NCI-H1417 (cell line): ENCODE measurements around the gene PIK3R2.
"Not testable (repeated sequence)": the region's sequence is repeated elsewhere in the genome, so short reads cannot be mapped to it uniquely, and the experiment has no call there.

Experiments
- DNase-seq, 3 experiments: peaks; one replicate each; lab custom pipeline; 2025; lab: John Stamatoyannopoulos, UW

Gene PIK3R2

DNA sequence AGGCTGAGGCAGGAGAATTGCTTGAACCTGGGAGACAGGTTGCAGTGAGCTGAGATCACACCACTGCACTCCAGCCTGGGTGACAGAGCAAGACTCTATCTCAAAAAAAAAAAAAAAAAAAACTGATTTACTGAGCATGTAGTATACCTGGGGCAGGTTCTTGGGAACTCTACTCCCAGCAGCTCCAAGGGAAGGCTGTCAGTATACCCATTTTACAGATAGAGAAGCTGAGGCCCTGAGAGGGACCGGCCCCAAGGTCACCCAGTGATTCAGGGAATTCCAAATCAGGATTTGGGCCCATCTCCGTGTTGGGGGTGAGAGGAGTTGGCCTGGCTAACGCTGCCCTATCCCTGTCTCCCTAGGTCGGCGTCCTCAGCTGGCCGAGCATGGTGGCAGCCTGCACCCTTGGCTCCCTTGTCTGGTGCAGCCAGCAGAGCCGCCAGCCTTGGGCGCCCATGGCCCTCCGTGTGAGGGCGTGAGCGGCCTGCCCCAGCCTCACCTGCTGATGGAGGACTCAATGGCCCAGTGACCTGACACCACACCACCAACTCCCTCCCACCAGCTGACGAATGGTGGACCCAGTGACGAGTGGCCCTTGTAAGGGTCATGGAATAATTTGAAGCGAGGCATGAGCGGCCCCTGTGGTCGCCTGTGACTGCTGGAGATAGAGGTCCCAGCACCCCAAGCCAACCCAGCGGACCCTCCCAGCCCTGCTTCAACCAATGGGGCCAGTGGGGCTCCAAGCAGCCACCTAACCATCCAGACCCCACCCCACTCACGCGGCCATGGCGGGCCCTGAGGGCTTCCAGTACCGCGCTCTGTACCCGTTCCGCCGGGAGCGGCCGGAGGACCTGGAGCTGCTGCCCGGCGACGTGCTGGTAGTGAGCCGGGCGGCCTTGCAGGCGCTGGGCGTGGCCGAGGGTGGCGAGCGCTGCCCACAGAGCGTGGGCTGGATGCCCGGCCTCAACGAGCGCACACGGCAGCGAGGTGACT, 2.4 kb downstream of the PIK3R2 start:
- no peak for DNase-seq

DNA sequence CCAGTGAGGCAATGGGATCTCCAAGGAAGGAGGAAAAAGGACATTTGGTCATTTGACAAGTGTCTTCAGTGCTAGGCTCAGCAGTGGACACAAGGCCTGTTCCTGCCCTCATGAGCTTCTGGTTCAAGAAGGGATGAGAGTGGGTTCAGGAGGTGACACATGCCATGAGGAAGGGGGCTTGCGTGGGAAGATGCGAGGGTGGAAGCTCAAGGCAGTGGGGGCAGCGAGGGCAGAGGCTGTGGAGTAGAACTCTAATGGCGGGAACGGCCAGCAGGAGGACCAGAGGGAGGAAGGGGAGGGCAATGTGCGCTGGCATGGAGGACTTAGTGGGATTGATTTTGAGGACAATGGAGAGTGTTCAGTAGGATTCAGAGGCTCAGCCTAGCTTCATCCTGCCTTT, 3.3 kb downstream of the PIK3R2 start:
- DNase-seq: no peak

DNA sequence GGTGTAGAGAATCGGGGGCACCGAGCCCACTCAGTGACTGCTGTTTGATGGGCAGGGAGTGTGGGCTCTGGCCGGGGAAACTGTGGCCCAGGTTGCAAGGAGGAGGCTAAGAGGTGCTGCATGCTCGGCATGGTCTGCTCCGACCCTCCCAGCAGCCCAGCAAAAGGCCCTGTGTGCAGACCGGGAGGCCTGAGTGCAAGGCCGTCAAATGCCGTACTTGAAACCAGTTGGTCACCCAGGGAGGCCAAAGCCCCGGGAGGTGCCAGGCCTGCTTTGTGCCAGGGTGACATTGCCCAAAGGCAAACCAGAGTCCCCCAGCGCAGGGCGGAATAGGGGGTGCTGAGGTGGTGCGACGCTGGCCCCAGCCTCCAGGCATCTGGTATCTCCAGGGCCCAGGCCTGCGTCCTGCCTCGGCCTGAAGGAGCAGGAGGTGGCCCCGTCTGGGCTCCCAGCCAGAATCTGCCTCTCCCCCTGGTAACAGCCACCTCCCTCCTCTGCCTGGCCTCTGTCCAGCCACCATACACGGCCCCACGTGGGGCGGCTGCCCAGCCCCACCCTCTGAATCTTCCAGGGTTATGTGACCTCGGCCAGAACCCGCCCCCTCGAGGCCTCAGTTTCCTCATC, 4.0 kb downstream of the PIK3R2 start:
- peak; percentile 12 to 91 (median 83) for DNase-seq

DNA sequence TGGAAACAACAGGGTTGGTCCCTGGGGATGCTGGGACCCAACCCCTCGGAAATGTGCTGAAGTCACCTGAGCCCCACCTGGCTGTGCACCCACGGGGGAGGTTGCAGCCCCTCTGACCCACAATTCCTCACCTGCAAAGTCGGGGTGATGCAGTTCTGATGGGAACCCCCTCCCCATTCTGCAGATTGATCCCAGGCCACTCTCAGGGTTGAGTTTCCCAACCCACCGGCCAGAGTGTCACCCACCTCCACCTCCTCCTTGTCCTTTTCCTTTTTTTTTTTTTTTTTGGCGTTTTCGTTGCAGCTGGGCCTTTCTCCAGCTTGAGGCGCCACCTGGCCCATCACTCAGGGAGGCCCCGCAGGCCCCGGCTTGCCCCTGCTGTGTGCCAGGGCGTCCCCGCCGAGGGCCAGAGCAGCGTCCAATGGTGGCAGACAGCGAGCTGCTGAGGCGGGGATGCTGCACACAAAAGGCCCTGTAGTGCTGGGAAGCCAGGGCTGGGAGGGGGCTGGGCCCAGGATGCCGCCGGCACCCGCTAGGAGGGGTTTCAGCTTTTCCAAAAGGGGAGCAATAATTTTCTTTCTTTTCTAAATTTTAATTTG, 4.6 kb downstream of the PIK3R2 start:
- DNase-seq: peak; percentile 8 to 96 (median 87)

DNA sequence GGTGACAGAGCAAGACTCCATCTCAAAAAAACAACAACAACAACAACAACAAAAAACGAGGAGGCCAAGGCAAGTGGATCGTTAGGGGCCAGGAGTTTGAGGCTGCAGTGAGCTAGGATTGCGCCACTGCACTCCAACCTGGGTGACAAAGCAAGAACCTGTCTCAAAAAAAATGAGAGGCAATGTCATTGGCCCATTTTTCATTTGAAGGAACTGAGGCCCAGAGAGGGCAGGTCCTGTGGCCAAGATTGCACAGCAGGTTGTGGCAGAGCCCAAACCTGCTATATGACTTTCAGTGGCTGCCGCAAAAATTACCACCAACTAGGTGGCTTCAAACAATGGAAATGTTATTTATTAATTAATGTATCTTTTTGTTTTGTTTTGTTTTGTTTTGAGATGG, 5.5 kb downstream of the PIK3R2 start:
- DNase-seq: no peak

DNA sequence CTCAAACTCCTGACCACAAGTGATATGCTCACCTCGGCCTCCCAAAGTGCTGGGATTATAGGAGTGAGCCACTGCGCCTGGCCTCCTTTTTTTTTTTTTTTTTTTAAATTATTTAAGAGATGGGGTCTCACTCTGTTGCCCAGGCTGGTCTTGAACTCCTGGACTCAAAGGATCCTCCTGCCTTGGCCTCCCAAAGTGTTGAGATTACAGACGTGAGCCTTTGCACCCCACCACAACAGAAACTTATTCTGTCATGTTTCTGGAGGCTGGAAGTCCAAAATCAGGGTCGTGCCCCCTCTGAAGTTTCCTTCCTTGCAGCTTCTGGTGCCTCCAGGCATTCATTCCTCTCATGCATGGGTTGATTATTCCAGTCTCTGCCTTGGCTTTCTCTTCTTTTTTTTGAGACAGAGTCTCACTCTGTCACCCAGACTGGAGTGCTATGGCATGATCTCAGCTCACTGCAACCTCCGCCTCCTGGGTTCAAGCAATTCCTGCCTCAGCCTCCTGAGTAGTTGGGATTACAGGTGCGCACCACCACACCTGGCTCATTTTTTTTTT, 6.2 kb downstream of the PIK3R2 start:
- DNase-seq: not testable (repeated sequence)

DNA sequence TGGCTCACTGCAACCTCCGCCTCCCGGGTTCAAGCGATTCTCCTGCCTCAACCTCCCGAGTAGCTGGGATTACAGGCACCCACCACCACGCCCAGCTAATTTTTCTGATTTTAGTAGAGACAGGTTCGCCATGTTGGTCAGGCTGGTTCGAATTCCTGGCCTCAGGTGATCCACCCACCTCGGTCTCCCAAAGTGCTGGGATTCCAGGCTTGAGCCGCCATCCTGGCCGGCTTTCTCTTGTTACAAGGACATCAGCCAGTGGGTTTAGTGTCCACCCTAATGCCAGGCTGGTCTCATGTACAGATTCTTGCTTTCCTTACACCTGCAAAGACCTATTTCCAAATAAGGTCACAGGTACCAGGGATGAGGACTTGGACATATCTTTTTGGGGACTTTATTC, 6.8 kb downstream of the PIK3R2 start:
- no peak for DNase-seq

DNA sequence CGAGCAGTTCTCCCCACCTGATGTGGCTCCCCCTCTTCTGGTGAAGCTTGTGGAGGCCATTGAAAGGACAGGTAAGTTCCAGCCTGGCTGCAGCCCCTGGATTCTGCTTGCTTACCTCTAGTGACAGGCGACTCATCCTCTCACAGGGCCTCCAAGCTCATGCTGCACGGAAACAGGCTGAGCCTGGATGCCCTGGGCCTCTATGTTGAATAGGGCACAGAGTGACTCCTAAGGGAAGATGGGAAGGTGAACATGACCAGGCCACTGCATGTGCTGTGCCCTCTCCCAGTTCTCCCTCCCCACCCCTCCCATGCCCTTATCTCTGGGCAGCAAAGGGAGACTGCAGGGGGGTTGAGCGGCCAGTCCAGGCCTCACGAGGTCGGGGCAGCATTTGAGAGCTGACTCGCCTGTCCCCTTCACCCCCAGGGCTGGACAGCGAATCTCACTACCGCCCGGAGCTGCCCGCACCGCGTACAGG, 7.6 kb downstream of the PIK3R2 start:
- no peak for DNase-seq

DNA sequence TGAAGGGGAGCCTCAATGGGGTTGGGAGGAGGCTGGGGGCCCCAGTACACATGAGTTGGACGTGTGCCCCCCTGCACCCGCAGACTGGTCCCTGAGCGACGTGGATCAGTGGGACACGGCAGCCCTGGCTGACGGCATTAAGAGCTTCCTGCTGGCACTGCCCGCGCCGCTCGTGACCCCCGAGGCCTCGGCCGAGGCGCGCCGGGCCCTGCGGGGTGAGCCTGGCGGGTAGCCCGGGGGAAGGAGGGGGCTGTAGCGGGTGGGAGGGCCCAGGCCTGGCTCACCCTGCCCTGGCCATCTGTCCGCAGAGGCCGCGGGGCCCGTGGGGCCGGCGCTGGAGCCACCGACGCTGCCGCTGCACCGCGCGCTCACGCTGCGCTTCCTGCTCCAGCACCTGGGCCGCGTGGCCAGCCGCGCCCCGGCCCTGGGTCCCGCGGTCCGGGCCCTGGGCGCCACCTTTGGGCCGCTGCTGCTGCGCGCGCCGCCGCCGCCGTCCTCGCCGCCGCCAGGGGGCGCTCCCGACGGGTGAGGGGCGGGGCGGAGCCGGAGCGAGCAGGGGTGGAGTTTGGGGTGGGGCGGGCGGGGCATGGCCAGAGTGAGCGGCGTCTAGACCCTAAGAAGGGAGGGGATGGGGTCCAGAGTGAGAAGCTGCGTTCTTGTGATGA, 8.1 kb downstream of the PIK3R2 start:
- peak; percentile 20 to 53 (median 52) for DNase-seq

DNA sequence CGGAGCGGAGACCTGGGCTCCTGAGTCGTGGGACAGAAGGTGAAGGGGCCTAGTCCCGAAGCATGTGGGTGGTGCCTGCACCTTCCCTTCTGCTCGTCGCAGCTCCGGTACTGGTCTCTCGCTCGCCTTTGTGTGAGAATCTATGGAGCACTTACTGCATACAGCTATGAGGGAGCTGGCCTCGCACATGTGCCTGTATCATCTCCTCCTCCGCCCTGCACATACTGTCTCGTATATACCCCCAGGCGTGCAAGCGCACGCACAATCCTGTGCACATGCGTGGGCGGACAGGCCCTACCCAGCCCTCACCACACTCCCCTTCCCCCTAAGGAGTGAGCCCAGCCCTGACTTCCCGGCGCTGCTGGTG, 8.7 kb downstream of the PIK3R2 start:
- no peak for DNase-seq

DNA sequence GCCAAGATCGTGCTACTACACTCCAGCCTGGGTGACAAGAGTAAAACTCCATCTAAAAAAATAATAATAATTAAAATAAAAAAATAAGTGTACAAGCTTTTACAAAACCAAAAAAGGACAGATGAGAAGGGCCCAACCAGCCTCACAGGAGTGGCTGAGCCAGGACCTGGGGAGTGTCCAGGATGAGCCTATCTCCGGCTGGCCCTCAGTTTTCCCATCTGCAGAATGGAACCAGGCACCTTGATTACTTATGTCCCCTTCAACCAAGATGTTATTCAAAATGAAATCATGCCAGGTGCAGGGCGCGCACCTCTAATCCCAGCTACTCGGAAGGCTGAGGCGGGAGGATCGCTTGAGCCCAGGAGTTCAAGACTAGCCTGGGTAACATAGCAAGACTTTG, 11.1 kb downstream of the PIK3R2 start:
- DNase-seq: no peak

DNA sequence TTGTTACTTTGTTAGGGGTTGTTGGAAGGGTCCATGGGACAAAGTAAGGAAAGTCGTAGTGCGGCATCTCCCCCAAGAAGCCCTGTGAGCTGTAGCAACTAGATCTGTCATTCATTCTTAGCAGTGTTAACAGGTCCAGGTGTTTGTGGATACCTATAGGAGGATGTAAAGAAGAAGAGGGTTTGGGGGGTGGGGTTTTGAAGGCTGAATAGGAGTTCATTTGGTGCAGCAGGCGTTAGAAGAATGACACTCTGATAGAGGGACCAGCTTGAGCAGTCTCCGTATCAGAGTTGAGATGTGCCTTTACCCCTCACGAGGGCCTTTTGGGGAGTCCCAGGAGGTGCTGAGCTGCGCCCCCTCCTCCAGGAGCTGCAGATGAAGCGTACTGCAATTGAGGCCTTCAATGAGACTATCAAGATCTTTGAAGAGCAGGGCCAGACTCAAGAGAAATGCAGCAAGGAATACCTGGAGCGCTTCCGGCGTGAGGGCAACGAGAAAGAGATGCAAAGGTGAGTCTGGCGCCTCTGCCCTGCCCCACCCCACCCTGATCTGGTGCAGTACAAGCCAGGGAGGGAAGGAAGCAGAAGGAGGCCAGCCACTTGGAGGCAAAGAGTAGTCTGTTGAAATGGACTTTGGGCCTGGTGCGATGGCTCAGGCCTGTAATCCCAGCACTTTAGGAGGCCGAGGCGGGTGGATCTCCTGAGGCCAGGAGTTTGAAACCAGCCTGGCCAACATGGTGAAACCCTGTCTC, 13.0 kb downstream of the PIK3R2 start:
- DNase-seq: no peak

DNA sequence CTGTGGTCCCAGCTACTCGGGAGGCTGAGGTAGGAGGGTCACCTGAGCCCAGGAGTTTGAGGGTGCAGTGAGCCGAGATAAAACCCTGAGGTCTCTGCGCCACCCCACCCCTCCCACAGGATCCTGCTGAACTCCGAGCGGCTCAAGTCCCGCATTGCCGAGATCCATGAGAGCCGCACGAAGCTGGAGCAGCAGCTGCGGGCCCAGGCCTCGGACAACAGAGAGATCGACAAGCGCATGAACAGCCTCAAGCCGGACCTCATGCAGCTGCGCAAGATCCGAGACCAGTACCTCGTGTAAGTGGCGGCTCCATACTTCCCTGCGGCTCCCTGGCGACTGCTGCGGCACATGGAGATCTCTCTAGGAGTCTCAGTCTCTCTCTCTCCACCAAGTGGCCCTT, 14.0 kb downstream of the PIK3R2 start:
- no peak for DNase-seq

DNA sequence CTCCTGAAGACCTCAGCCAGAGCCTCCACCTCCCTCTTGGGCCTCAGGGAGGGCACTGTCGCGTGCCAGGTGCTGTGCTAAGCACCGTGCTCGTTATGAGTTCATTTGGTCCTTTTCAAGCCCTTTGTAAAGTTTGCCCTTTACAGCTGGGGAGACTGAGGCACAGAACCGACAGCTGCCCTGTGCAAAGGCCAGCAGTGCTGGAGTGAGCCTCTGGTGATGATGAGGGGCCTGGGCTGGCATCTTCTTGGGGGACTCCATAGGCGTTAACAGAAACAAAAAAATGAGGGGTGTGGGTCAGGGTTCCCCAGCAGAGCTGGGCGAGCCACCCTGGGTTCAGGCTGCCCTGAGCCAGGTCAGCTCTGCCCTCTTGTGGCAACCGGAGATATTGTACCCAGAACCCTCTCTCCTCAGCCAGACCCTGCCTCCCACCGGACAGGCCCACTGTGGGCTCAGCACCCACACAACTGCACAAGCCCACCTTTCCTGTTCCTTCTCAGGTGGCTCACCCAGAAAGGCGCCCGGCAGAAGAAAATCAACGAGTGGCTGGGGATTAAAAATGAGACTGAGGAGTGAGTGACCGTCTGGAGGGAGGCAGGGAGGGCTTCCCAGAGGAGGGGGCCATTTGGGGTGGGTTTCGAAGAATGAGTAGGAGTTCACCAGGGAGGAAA, 15.1 kb downstream of the PIK3R2 start:
- peak in 2 of 3 experiments; percentile 20 to 22 for DNase-seq

DNA sequence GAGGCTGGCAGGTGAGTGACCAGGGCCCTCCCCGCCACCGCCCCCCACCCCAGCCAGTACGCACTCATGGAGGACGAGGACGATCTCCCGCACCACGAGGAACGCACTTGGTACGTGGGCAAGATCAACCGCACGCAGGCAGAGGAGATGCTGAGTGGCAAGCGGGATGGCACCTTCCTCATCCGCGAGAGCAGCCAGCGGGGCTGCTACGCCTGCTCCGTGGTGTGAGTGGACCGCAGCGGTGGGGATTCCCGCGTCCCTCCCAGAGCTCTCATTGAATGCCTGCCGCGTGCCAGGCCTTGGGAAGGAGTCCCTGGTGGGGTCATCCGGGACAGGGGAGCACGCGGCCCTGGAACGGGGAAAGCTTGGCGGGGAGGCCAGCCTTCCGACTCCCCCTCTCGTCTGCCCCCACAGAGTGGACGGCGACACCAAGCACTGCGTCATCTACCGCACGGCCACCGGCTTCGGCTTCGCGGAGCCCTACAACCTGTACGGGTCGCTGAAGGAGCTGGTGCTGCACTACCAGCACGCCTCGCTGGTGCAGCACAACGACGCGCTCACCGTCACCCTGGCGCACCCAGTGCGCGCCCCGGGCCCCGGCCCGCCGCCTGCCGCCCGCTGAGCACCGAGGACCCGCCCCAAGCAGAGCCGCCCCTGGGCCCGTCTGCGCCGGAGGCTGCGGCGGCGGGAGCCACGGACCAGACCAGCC, 15.9 kb downstream of the PIK3R2 start:
- DNase-seq: no peak

DNA sequence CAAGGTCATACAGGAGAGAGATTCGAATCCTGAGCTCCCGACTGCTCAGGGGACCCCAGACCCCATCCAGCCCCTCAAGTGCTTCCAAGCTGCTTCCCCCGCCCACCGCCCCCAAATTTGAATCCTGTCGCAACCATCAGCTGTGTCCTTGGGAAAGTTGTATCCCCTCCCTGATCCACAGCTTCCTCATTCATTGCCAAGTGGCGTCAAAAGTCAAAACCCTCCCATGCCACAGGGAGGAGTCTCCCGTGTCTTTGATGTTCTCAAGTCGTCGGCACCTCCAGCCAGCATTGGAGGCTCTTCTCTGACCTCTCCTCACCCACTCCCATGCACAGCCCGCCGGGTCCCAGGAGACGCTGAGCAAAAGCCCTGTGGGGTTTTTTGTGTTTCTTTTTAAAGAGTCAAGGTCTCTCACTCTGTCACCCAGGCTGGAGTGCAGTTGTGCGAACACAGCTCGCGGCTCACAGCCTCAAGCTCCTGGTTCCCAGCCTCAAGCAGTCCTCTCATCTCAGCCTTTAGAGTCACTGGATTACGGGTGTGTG, 17.8 kb downstream of the PIK3R2 start:
- DNase-seq: no peak

DNA sequence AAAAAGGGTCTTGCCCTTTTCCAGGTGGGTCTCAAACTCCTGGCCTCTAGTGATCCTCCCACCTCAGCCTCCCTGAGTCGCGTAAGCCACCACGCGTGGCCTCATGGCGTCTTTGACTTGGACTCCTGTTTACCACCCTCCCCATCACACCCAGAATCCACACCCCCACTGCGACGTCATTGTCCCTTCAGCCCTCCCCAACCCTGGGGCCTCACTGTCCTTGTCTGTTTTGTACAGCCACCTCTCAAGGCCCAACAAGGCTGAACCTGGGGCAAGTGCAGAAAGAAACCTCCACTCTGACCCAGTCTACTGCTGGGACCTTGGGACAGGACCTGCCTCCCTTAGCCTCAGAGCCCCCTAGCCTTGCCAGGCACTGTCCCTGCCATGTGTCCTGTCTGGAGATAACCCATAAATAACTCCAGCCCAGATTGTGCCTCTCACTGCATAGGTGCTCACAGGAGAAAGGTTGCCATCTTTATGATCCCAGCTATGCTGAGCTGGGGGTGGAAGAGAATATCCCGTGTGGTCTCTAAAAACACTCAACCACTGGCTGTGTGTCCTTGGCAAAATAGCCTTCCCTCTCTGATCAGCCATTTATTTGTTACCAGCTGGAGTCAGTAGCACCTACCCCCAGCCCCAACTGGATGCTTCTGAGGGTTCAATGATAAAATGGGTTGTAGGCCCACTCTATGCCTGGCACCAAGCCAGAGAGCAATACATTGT, 18.8 kb downstream of the PIK3R2 start:
- no peak for DNase-seq

DNA sequence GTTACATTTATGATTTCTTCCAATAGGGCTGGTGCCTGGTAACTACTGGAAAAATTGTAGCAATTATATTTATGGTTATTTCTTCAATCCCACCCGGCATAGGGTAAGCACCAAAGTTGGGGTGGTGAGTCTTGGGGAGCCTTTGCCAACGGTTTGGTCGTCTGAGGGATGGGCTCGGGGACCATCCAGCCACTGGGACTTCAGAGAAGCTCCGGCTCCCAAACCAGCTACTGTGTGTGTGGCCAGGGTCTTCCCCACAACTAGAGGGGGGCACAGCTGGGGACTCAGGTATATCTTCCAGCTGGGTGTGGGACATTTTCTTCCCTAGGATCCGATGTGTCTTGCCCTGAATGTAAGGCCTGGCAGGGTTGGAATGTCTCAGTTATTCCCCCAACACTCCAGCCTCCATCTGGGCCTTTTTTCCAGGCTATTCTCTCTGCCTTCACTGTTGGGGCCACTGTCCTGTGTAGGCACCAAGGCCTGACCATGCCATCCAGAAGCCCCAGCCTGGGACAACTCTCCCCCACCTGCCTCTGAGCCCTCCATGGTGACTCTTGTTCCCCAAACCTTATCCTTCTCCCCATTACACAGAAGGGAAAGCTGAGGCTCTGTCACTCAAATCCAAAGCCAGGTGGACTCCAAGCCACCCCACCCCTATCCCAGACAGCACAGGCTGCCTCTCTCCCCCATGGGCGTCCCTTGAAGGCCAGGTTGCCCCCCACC, 19.5 kb downstream of the PIK3R2 start:
- DNase-seq: no peak
